HFFc6 (cell line): ENCODE results near the gene C3orf49. TPM values are rescaled to one million over a fixed set of nuclear protein-coding genes. Genes with fewer than 3 reads are reported as not detected.

Experiments used
- DNase-seq: peaks from one replicate; pipeline ENCODE4 v3.0.0-alpha.2; 2018
- H3K27ac Mint-ChIP-seq: 2 replicates; pipeline ENCODE4 v1.8.0; 2020; ENCODE audit warnings: mild to moderate bottlenecking, mixed read lengths
- H3K27me3 Mint-ChIP-seq: 2 replicates; pipeline ENCODE4 v1.8.0; 2021; ENCODE audit warnings: mild to moderate bottlenecking, moderate library complexity, mixed read lengths; ENCODE audit not compliant: insufficient read depth
- H3K36me3 Mint-ChIP-seq: 2 replicates; pipeline ENCODE4 v1.8.0; 2021; ENCODE audit warnings: low read depth, mixed read lengths
- H3K4me1 Mint-ChIP-seq: 2 replicates; pipeline ENCODE4 v1.8.0; 2020; ENCODE audit warnings: low read depth, mixed read lengths
- H3K4me3 Mint-ChIP-seq: 2 replicates; pipeline ENCODE4 v1.8.0; 2020; ENCODE audit warnings: mild to moderate bottlenecking, moderate library complexity, mixed read lengths
- H3K9me3 Mint-ChIP-seq: 2 replicates; pipeline ENCODE4 v1.8.0; 2020; ENCODE audit warnings: mild to moderate bottlenecking, mixed read lengths
- CTCF ChIP-seq: fragments of 200-600 bp; sonication (generic); IDR thresholded peaks from 2 replicates; pipeline ENCODE4 v1.5.0; 2021; ENCODE audit warnings: antibody characterized with exemption, mild to moderate bottlenecking
- long read RNA-seq: library from polyadenylated mRNA; unstranded; transcript quantifications from one replicate; pipeline ENCODE4 v2.0.0, GENCODE V29; 2019
- total RNA-seq, 6 experiments: library from RNA; stranded (reverse); fragmentation: NEBNext Ultra II Directional; extraction: Animal tissue kit (Norgen Biotek cat#: 25700); gene quantifications; 2 replicates in 1 of 6; 3 replicates in 5 of 6; pipeline ENCODE4 v1.2.3, GENCODE V29; 2021

C3orf49 gene
- not detected for total RNA-seq
- long read RNA-seq, partial matches to known transcripts, result 0 of 1 reads
- long read RNA-seq, other reads (novel, unspliced or antisense), result 1 of 1 reads

- no peaks in the 10 kb centered on the region; the same call in 1 of the 2 replicates for H3K27me3 Mint-ChIP-seq
- no peak within 1 kb of the TSS for H3K27ac Mint-ChIP-seq
- DNase-seq, result no peak
- H3K9me3 Mint-ChIP-seq, result no peaks in the 10 kb centered on the region
- TF ChIP-seq CTCF, result no peak
- H3K4me3 Mint-ChIP-seq, result no peak within 1 kb of the TSS
- H3K4me1 Mint-ChIP-seq, result peaks cover 12% of the 10 kb centered on the region
- H3K36me3 Mint-ChIP-seq, result peaks cover 5% of the 10 kb centered on the region; the same call in 1 of the 2 replicates
Measured at GRCh38 chr3:63819151-63819398, at the start of gene C3orf49. C3orf49 (plus strand) TSS chr3:63819299; CDS start chr3:63819472, 173 bp downstream.

GRCh38 chr3:63774781-63775180 lies 44.3 kb upstream of the C3orf49 start:
- DNase-seq, result no peak
- Mint-ChIP-seq H3K4me1 (no peaks in the 10 kb centered on the region), H3K36me3 (no peaks in the 10 kb centered on the region), H3K27ac (no peak overlapping the region), H3K4me3 (no peak overlapping the region), H3K27me3 (peaks cover 7% of the 10 kb centered on the region; the same call in 1 of the 2 replicates), H3K9me3 (no peaks in the 10 kb centered on the region)
- TF ChIP-seq CTCF, result no peak

GRCh38 chr3:63779227-63779626 lies 39.9 kb upstream of the C3orf49 start:
- no peaks in the 10 kb centered on the region for H3K4me1 Mint-ChIP-seq
- no peak for DNase-seq
- TF ChIP-seq CTCF, result no peak
- H3K27ac Mint-ChIP-seq, result no peak overlapping the region
- H3K36me3 Mint-ChIP-seq, result no peaks in the 10 kb centered on the region
- H3K4me3 Mint-ChIP-seq, result no peak overlapping the region
- no peaks in the 10 kb centered on the region for H3K9me3 Mint-ChIP-seq
- peaks cover 7% of the 10 kb centered on the region for H3K27me3 Mint-ChIP-seq

- H3K9me3 Mint-ChIP-seq, result no peaks in the 10 kb centered on the region
- no peaks in the 10 kb centered on the region for H3K36me3 Mint-ChIP-seq
- H3K27me3 Mint-ChIP-seq, result peaks cover 4% of the 10 kb centered on the region; the same call in 1 of the 2 replicates
- no peak overlapping the region for H3K4me3 Mint-ChIP-seq
- peak; percentile 78 for TF ChIP-seq CTCF
- DNase-seq, result peak; percentile 65
- H3K27ac Mint-ChIP-seq, result no peak overlapping the region
- peaks cover 19% of the 10 kb centered on the region; the same call in 1 of the 2 replicates for H3K4me1 Mint-ChIP-seq
Measured at GRCh38 chr3:63791974-63792373, 27.1 kb upstream of the C3orf49 start.

GRCh38 chr3:63795438-63795837 lies 23.7 kb upstream of the C3orf49 start:
- no peak for DNase-seq
- Mint-ChIP-seq H3K27ac (no peak overlapping the region), H3K36me3 (no peaks in the 10 kb centered on the region), H3K9me3 (no peaks in the 10 kb centered on the region), H3K4me3 (no peak overlapping the region), H3K27me3 (no peaks in the 10 kb centered on the region; the same call in 1 of the 2 replicates), H3K4me1 (peaks cover 19% of the 10 kb centered on the region; the same call in 1 of the 2 replicates)
- no peak for TF ChIP-seq CTCF

- no peak for TF ChIP-seq CTCF
- no peak overlapping the region for H3K27ac Mint-ChIP-seq
- DNase-seq, result no peak
- no peaks in the 10 kb centered on the region for H3K4me1 Mint-ChIP-seq
- no peaks in the 10 kb centered on the region for H3K36me3 Mint-ChIP-seq
- H3K4me3 Mint-ChIP-seq, result no peak overlapping the region
- no peaks in the 10 kb centered on the region; the same call in 1 of the 2 replicates for H3K27me3 Mint-ChIP-seq
- no peaks in the 10 kb centered on the region for H3K9me3 Mint-ChIP-seq
Measured at GRCh38 chr3:63798544-63798943, 20.6 kb upstream of the C3orf49 start.
